CD14-positive monocyte (primary cell): ENCODE results near the gene NTS. TPM values are rescaled to one million over a fixed set of nuclear protein-coding genes. Genes with fewer than 3 reads are reported as not detected.

ENCODE experiments used
- DNase-seq, 3 donors: peaks; one replicate each; pipeline ENCODE4 v3.0.0-alpha.2; 2011 to 2022
- H2AFZ ChIP-seq: 2 replicates; pipeline ENCODE4 v1.6.0; 2012; ENCODE audit warnings: mild to moderate bottlenecking, low read depth, low read length, inconsistent platforms; ENCODE audit not compliant: insufficient read depth, poor library complexity, severe bottlenecking
- H3K27ac ChIP-seq, 2 donors: 1 replicate in 1 of 2; 2 replicates in 1 of 2; pipeline ENCODE4 v1.5.1; 2012 to 2013; ENCODE audit warnings: low read length in 2 of 2, control low read depth in 1 of 2, inconsistent platforms in 1 of 2, low read depth in 1 of 2, mild to moderate bottlenecking in 1 of 2
- H3K27me3 ChIP-seq, 2 donors: one replicate each; pipeline versions ENCODE4 v1.6.0 to v1.6.1; 2011 to 2013; ENCODE audit warnings: low read length in 2 of 2; ENCODE audit not compliant: control insufficient read depth in 2 of 2, insufficient read depth in 2 of 2
- H3K36me3 ChIP-seq, 2 donors: replicated peaks in 1 of 2; 1 replicate in 1 of 2; 2 replicates in 1 of 2; pipeline versions ENCODE4 v1.5.1 to v1.6.1; 2012 to 2013; ENCODE audit warnings: low read length in 2 of 2, control low read depth in 1 of 2, inconsistent platforms in 1 of 2, mild to moderate bottlenecking in 1 of 2; ENCODE audit not compliant: insufficient read depth in 2 of 2, control insufficient read depth in 1 of 2
- H3K4me1 ChIP-seq, 2 donors: 1 replicate in 1 of 2; 2 replicates in 1 of 2; pipeline versions ENCODE4 v1.5.1 to v1.6.1; 2012 to 2013; ENCODE audit warnings: low read length in 2 of 2, control low read depth in 1 of 2, inconsistent platforms in 1 of 2, mild to moderate bottlenecking in 1 of 2, moderate library complexity in 1 of 2; ENCODE audit not compliant: insufficient read depth in 2 of 2, control insufficient read depth in 1 of 2
- H3K4me2 ChIP-seq: replicated peaks from 2 replicates; pipeline ENCODE3; 2012; ENCODE audit warnings: low read length, moderate library complexity, mild to moderate bottlenecking; ENCODE audit not compliant: poor library complexity, severe bottlenecking; ENCODE audit errors: extremely low read depth
- H3K4me3 ChIP-seq, 3 experiments: fragments of 200-600 bp in 1 of 3; sonication (generic) in 1 of 3; replicated peaks in 1 of 3; 1 replicate in 2 of 3; 2 replicates in 1 of 3; pipeline ENCODE4 v1.5.1; 2011 to 2013; ENCODE audit warnings: low read length in 3 of 3, mild to moderate bottlenecking in 3 of 3, control low read depth in 2 of 3, low read depth in 2 of 3, inconsistent platforms in 1 of 3, moderate library complexity in 1 of 3
- H3K79me2 ChIP-seq: 2 replicates; pipeline ENCODE4 v1.6.0; 2012; ENCODE audit warnings: mild to moderate bottlenecking, control low read depth, inconsistent platforms, low read length, moderate library complexity; ENCODE audit not compliant: insufficient read depth
- H3K9ac ChIP-seq: 2 replicates; pipeline ENCODE4 v1.6.0; 2017; ENCODE audit warnings: low read length, mild to moderate bottlenecking; ENCODE audit not compliant: insufficient read depth, poor library complexity, severe bottlenecking
- H3K9me3 ChIP-seq, 2 donors: replicated peaks in 1 of 2; 1 replicate in 1 of 2; 2 replicates in 1 of 2; pipeline versions ENCODE4 v1.5.1 to v1.6.1; 2012 to 2013; ENCODE audit warnings: low read length in 2 of 2, control low read depth in 1 of 2; ENCODE audit not compliant: control insufficient read depth in 1 of 2, insufficient read depth in 1 of 2
- H4K20me1 ChIP-seq: 2 replicates; pipeline ENCODE4 v1.6.0; 2012; ENCODE audit warnings: mild to moderate bottlenecking, low read length, control low read depth, moderate library complexity; ENCODE audit not compliant: insufficient read depth
- H3K27ac Mint-ChIP-seq, 7 donors: one replicate each; pipeline ENCODE4 v1.8.0; 2020; ENCODE audit warnings: mild to moderate bottlenecking in 7 of 7, mixed read lengths in 7 of 7, moderate library complexity in 6 of 7, inconsistent platforms in 2 of 7
- H3K27me3 Mint-ChIP-seq, 3 donors: one replicate each; pipeline ENCODE4 v1.8.0; 2021 to 2022; ENCODE audit warnings: low read depth in 3 of 3, mild to moderate bottlenecking in 3 of 3, mixed read lengths in 3 of 3, moderate library complexity in 3 of 3, inconsistent platforms in 1 of 3
- H3K36me3 Mint-ChIP-seq, 2 donors: one replicate each; pipeline ENCODE4 v1.8.0; 2020; ENCODE audit warnings: mixed read lengths in 2 of 2, inconsistent platforms in 1 of 2, mild to moderate bottlenecking in 1 of 2
- H3K4me1 Mint-ChIP-seq: one replicate; pipeline ENCODE4 v1.8.0; 2020; ENCODE audit warnings: mild to moderate bottlenecking, mixed read lengths
- H3K4me3 Mint-ChIP-seq, 2 donors: one replicate each; pipeline ENCODE4 v1.8.0; 2020; ENCODE audit warnings: mild to moderate bottlenecking in 2 of 2, mixed read lengths in 2 of 2, moderate library complexity in 1 of 2
- H3K9me3 Mint-ChIP-seq, 7 donors: one replicate each; pipeline ENCODE4 v1.8.0; 2020 to 2022; ENCODE audit warnings: mixed read lengths in 7 of 7, mild to moderate bottlenecking in 6 of 7, moderate library complexity in 6 of 7, inconsistent platforms in 2 of 7
- CTCF ChIP-seq: fragments of 200-600 bp; IDR thresholded peaks from one replicate; pipeline ENCODE4 v1.8.0; 2022; ENCODE audit warnings: antibody characterized with exemption, mild to moderate bottlenecking
- WGBS: methylation state at CpG from one replicate; pipeline ENCODE4 v1.1.5; 2013; ENCODE audit warnings: missing lambda C conversion rate; ENCODE audit not compliant: insufficient coverage; 5-methylcytosine and 5-hydroxymethylcytosine counted together
- intact Hi-C, 2 donors: fragments of 100-400 bp; cut with micrococcal nuclease; formaldehyde crosslinking; loops; one replicate each; pipeline versions ENCODE4 v1.15.0 to v1.15.1; 2023
- polyA plus RNA-seq, 3 donors: library from polyadenylated mRNA; depleted of rRNA in 1 of 3; unstranded in 2 of 3; stranded (reverse) in 1 of 3; fragments of 300-500 nt in 2 of 3; fragments of >200 nt in 1 of 3; fragmentation: Illumina TruSeq in 2 of 3; gene quantifications; 1 replicate in 2 of 3; 2 replicates in 1 of 3; pipeline ENCODE4 v1.2.3, GENCODE V29; 2012 to 2021

The NTS gene
- polyA plus RNA-seq, 3 donors: not detected

GRCh38 chr12:85877459-85877858, 3.4 kb downstream of the NTS start:
- DNase-seq: no peak
- H3K4me2 ChIP-seq: no peak overlapping the region
- TF ChIP-seq CTCF: no peak
- H3K9me3 ChIP-seq: no peaks in the 10 kb centered on the region
- H3K36me3 Mint-ChIP-seq: no peaks in the 10 kb centered on the region
- no peaks in the 10 kb centered on the region for H3K4me1 Mint-ChIP-seq
- no peaks in the 10 kb centered on the region for H3K4me1 ChIP-seq
- no peak overlapping the region for H3K4me3 Mint-ChIP-seq
- intact Hi-C loops: no loop called here
- no peak overlapping the region for H3K4me3 ChIP-seq
- H3K36me3 ChIP-seq: no peaks in the 10 kb centered on the region
- H4K20me1 ChIP-seq: no peaks in the 10 kb centered on the region
- no peak overlapping the region for H3K27ac ChIP-seq
- H3K9me3 Mint-ChIP-seq: no peaks in the 10 kb centered on the region
- no peaks in the 10 kb centered on the region for H3K79me2 ChIP-seq
- H3K27ac Mint-ChIP-seq: no peak overlapping the region
- no peaks in the 10 kb centered on the region for H3K27me3 Mint-ChIP-seq
- H2AFZ ChIP-seq: no peak overlapping the region
- no CpG with 5 or more reads among the region's 3 CpGs for WGBS
- no peaks in the 10 kb centered on the region for H3K27me3 ChIP-seq
- no peak overlapping the region for H3K9ac ChIP-seq

DNA sequence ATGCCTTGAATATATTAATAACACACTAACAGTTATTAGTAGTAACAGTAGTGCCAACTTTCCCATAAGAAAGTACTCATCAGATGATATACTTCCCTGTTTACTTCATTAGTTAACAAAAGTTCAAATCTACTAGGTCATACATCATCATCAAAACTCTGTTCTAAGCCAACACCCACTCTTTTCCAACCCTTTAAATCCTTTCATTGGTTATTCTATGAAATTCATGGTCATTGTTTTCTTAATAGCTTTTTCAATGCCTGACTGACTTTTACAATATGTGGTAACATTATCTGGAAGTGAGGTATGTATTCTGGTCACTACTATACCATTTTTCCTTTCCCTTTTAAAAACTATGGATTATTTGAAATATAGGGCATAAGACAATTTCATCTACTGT, 9.7 kb downstream of the NTS start:
- no peak for DNase-seq
- no peak overlapping the region for H3K4me3 ChIP-seq
- no peaks in the 10 kb centered on the region for H3K27me3 ChIP-seq
- H4K20me1 ChIP-seq: no peaks in the 10 kb centered on the region
- H3K27me3 Mint-ChIP-seq: peaks cover 0 to 6% (median 0%) of the 10 kb centered on the region in 3 donors
- intact Hi-C loops: no loop called here
- no peaks in the 10 kb centered on the region for H3K36me3 Mint-ChIP-seq
- no peak overlapping the region for H3K9ac ChIP-seq
- H3K79me2 ChIP-seq: no peaks in the 10 kb centered on the region
- H2AFZ ChIP-seq: no peak overlapping the region
- no peak overlapping the region for H3K4me3 Mint-ChIP-seq
- TF ChIP-seq CTCF: no peak
- H3K4me1 ChIP-seq: no peaks in the 10 kb centered on the region
- H3K9me3 ChIP-seq: no peaks in the 10 kb centered on the region
- no peaks in the 10 kb centered on the region for H3K36me3 ChIP-seq
- H3K27ac ChIP-seq: no peak overlapping the region
- no peak overlapping the region for H3K27ac Mint-ChIP-seq
- H3K9me3 Mint-ChIP-seq: no peaks in the 10 kb centered on the region
- H3K4me2 ChIP-seq: no peak overlapping the region
- no peaks in the 10 kb centered on the region for H3K4me1 Mint-ChIP-seq
